GM23248 (cell line): ENCODE measurements around the gene CHRM1. TPM values are rescaled to one million over a fixed set of nuclear protein-coding genes. Genes with fewer than 3 reads are reported as not detected.

Source experiments
- DNase-seq: peaks from one replicate; pipeline ENCODE4 v3.0.0-alpha.2; 2015
- H2AFZ ChIP-seq: fragments of 200-600 bp; sonication (generic); 2 replicates; pipeline ENCODE4 v1.6.1; 2016; ENCODE audit warnings: antibody characterized with exemption
- H3F3A ChIP-seq: fragments of 200-600 bp; sonication (generic); 2 replicates; pipeline ENCODE4 v1.6.1; 2016; ENCODE audit warnings: mild to moderate bottlenecking, antibody characterized with exemption, mixed run types; ENCODE audit not compliant: insufficient read depth
- H3K27ac ChIP-seq: fragments of 200-600 bp; sonication (generic); 2 replicates; pipeline ENCODE4 v1.5.1; 2016; ENCODE audit warnings: mild to moderate bottlenecking
- H3K27me3 ChIP-seq: fragments of 200-600 bp; sonication (generic); replicated peaks from 2 replicates; pipeline ENCODE4 v1.6.1; 2016; ENCODE audit warnings: mild to moderate bottlenecking; ENCODE audit not compliant: insufficient read depth
- H3K36me3 ChIP-seq: fragments of 200-600 bp; sonication (generic); 2 replicates; pipeline ENCODE4 v1.6.1; 2016; ENCODE audit warnings: low read depth, mild to moderate bottlenecking
- H3K4me1 ChIP-seq: fragments of 200-600 bp; sonication (generic); 2 replicates; pipeline ENCODE4 v1.6.1; 2016; ENCODE audit warnings: mild to moderate bottlenecking; ENCODE audit not compliant: insufficient read depth
- H3K4me2 ChIP-seq: fragments of 200-600 bp; sonication (generic); one replicate; pipeline ENCODE4 v1.6.1; 2016; ENCODE audit warnings: mild to moderate bottlenecking; ENCODE audit not compliant: unreplicated experiment
- H3K4me3 ChIP-seq: fragments of 200-600 bp; sonication (generic); 2 replicates; pipeline ENCODE4 v1.5.1; 2016; ENCODE audit warnings: mild to moderate bottlenecking
- H3K79me2 ChIP-seq: fragments of 200-600 bp; sonication (generic); 2 replicates; pipeline ENCODE4 v1.6.1; 2016; ENCODE audit warnings: mild to moderate bottlenecking; ENCODE audit not compliant: insufficient read depth
- H3K9ac ChIP-seq: fragments of 200-600 bp; sonication (generic); 2 replicates; pipeline ENCODE4 v1.6.1; 2016; ENCODE audit warnings: mild to moderate bottlenecking
- H3K9me2 ChIP-seq: fragments of 200-600 bp; sonication (generic); 2 replicates; pipeline ENCODE4 v1.6.1; 2016; ENCODE audit warnings: mixed run types, mild to moderate bottlenecking, moderate library complexity; ENCODE audit not compliant: insufficient read depth
- H3K9me3 ChIP-seq: fragments of 200-600 bp; sonication (generic); one replicate; pipeline ENCODE4 v1.6.1; 2017; ENCODE audit warnings: low read depth
- H4K20me1 ChIP-seq: fragments of 200-600 bp; sonication (generic); 2 replicates; pipeline ENCODE4 v1.6.0; 2016; ENCODE audit not compliant: insufficient read depth
- EZH2 ChIP-seq: fragments of 200-600 bp; sonication (generic); IDR thresholded peaks from 2 replicates; pipeline ENCODE4 v1.6.1; 2018; ENCODE audit warnings: antibody characterized with exemption, mild to moderate bottlenecking; ENCODE audit not compliant: insufficient read depth, poor library complexity, severe bottlenecking
- EZH2phosphoT487 ChIP-seq: fragments of 200-600 bp; sonication (generic); IDR thresholded peaks from 2 replicates; pipeline ENCODE4 v1.6.1; 2018; ENCODE audit warnings: antibody characterized with exemption, moderate library complexity, mild to moderate bottlenecking, low read depth; ENCODE audit not compliant: insufficient read depth
- WGBS, 2 experiments: methylation state at CpG; one replicate each; pipeline ENCODE4 v1.1.6; 2015 to 2017; ENCODE audit warnings: low lambda C conversion rate in 2 of 2, low coverage in 1 of 2; ENCODE audit errors: missing lambda C conversion rate in 2 of 2; 5-methylcytosine and 5-hydroxymethylcytosine counted together
- in situ Hi-C: fragments of 300-500 bp; cut with MboI; formaldehyde crosslinking; loops from 2 replicates; pipeline ENCODE4 v1.15.0; 2020
- polyA plus RNA-seq: library from polyadenylated mRNA; unstranded; fragments of >200 nt; fragmentation: Nextera tagmentation; extraction: Ambion mirVana; gene quantifications from 2 replicates; pipeline ENCODE4 v1.2.1, GENCODE V29; 2016
- total RNA-seq: library from RNA; depleted of rRNA; stranded (reverse); fragments of >200 nt; shearing (Covaris generic); gene quantifications from 2 replicates; pipeline ENCODE4 v1.2.3, GENCODE V29; 2014

CHRM1 gene
- total and polyA plus RNA-seq, 2 experiments from 2014 or later, result not detected

DNA sequence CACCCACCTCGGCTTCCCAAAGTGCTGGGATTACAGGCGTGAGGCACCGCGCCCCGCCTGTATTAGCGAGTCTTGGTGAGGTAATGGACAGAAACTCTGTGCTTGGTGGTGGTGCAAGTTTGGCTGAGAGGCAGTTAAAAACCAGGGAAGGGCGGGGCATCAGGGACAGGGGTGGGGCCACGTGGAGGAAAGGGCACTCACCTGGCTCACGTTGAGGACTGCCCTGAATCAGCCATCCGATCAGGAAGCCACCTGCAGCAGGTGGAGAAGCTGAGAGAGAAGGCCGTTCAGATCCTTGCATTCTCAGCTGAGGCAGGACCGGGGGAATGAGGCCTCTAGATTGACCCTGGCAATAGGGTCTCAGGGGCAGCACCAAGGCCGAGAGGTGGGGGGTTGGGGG is 12.1 kb upstream of the CHRM1 start:
- Histone ChIP-seq H3K9ac (no peak overlapping the region), H3K27ac (no peak overlapping the region), H3K4me2 (no peak overlapping the region), H3K9me3 (no peaks in the 10 kb centered on the region), H3K36me3 (no peaks in the 10 kb centered on the region), H3K79me2 (no peaks in the 10 kb centered on the region), H3K27me3 (peaks cover 12% of the 10 kb centered on the region), H3K4me3 (no peak overlapping the region), H3F3A (no peaks in the 10 kb centered on the region), H2AFZ (no peak overlapping the region), H3K9me2 (no peaks in the 10 kb centered on the region), H4K20me1 (no peaks in the 10 kb centered on the region), H3K4me1 (no peaks in the 10 kb centered on the region)
- 61 to 73% methylated on average over 11 to 13 of the region's 13 CpGs for WGBS, 2 experiments
- in situ Hi-C loops, result no loop called here
- DNase-seq, result no peak
- TF ChIP-seq EZH2, result no peak
- no peak for TF ChIP-seq EZH2phosphoT487

DNA sequence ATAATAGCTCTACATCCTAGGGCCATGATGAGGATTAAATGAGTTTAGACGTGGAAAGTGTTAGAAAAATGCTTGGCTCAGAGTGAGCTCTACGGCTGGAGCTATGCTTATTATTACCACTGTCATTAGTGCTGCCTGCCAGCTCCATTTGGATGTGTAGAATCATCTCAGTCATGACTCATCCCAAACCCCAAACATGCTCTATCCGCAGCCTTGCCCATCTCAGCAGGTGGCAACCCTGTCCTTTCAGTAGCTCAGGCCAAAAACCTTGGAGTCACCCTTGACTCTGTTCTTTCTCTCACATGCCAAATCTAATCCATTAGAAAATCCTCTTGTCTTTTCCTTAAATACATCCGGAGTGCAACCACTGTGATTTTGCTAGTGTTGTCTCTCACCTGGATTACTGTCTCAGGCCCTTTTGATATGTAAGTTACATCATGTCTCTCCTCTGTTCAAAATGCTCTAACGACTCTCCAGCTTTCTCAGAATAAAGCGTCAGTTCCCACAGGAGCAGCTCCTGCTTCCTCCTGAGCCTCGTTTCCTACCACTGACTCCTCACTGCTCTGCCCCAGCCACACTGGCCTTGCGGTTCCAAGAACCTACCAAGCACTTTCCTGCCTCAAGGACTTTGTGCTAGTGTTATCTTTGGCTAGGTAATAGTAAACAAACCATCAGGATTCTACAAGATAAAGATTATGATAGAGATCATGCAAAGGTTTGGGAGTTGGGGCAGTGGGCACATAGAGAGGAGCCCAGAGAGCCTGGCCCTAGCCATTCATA is 10.5 kb upstream of the CHRM1 start:
- H4K20me1 ChIP-seq, result no peaks in the 10 kb centered on the region
- peak; percentile 56 for DNase-seq
- no peaks in the 10 kb centered on the region for H3K79me2 ChIP-seq
- no peaks in the 10 kb centered on the region for H3F3A ChIP-seq
- in situ Hi-C loops, result no loop called here
- no peaks in the 10 kb centered on the region for H3K9me2 ChIP-seq
- H3K4me3 ChIP-seq, result no peak overlapping the region
- no peak overlapping the region for H3K4me2 ChIP-seq
- H3K9me3 ChIP-seq, result no peaks in the 10 kb centered on the region
- TF ChIP-seq EZH2phosphoT487, result no peak
- TF ChIP-seq EZH2, result no peak
- H3K27me3 ChIP-seq, result peaks cover 12% of the 10 kb centered on the region
- H3K36me3 ChIP-seq, result no peaks in the 10 kb centered on the region
- H2AFZ ChIP-seq, result no peak overlapping the region
- no peaks in the 10 kb centered on the region for H3K4me1 ChIP-seq
- no peak overlapping the region for H3K27ac ChIP-seq
- WGBS, 2 experiments, result 39 to 42% methylated on average over 8 of the region's 8 CpGs
- H3K9ac ChIP-seq, result no peak overlapping the region

DNA sequence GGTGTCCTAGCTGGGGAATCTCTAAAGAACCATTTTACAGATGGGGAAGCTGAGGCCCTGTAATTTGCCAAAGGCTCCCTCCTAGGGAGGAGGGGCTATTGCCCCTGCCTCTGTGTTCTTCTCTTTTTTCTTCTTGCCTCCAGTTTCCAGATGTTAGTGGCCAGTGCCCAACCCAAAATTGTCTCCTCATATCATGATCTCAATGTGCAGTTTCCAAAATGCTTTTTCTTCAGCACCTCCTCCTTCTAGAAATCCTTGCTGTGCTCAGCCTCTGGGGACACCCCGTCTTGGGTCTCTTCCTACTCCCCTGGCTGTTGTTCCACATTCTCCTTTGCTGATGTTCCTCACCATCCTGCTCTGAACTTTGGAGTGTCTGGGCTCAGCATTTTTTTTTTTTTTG is 9.5 kb upstream of the CHRM1 start:
- H3K4me1 ChIP-seq, result no peaks in the 10 kb centered on the region
- H3K4me3 ChIP-seq, result no peak overlapping the region
- no peaks in the 10 kb centered on the region for H3K79me2 ChIP-seq
- no peak for DNase-seq
- no peaks in the 10 kb centered on the region for H3K9me2 ChIP-seq
- H2AFZ ChIP-seq, result no peak overlapping the region
- H3K36me3 ChIP-seq, result no peaks in the 10 kb centered on the region
- in situ Hi-C loops, result no loop called here
- peaks cover 12% of the 10 kb centered on the region for H3K27me3 ChIP-seq
- H3K4me2 ChIP-seq, result no peak overlapping the region
- no peaks in the 10 kb centered on the region for H3K9me3 ChIP-seq
- TF ChIP-seq EZH2phosphoT487 (no peak), EZH2 (no peak)
- no peaks in the 10 kb centered on the region for H3F3A ChIP-seq
- no peak overlapping the region for H3K9ac ChIP-seq
- no peaks in the 10 kb centered on the region for H4K20me1 ChIP-seq
- no peak overlapping the region for H3K27ac ChIP-seq
- 0 to 11% methylated on average over 1 of the region's 1 CpG for WGBS, 2 experiments

DNA sequence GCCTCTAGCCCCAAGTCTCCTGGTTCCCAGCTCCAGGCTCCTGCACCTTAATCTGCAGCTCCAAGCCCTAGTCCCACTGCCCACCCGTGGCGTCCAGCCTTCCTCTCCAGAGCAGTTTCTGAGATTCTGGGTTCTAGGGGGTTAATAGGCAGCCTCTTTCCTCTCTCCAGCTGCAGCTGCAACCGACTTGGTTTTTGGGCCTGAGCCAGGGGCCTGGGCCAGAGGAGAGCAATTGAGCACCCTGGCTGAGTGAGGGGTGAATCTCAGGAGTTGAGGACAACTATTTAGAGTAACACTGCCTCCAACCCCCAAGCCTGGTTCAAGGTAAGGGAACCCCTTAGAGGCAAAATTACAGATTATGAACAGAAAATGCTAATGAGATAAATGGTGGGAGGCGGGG is 9.0 kb upstream of the CHRM1 start:
- no peak for DNase-seq
- Histone ChIP-seq H3K9me3 (no peaks in the 10 kb centered on the region), H3F3A (no peaks in the 10 kb centered on the region), H3K79me2 (no peaks in the 10 kb centered on the region), H4K20me1 (no peaks in the 10 kb centered on the region), H2AFZ (no peak overlapping the region), H3K27ac (no peak overlapping the region), H3K4me1 (no peaks in the 10 kb centered on the region), H3K4me3 (no peak overlapping the region), H3K27me3 (peaks cover 12% of the 10 kb centered on the region), H3K4me2 (no peak overlapping the region), H3K9me2 (no peaks in the 10 kb centered on the region), H3K9ac (no peak overlapping the region), H3K36me3 (no peaks in the 10 kb centered on the region)
- 14 to 17% methylated on average over 4 of the region's 4 CpGs for WGBS, 2 experiments
- no peak for TF ChIP-seq EZH2
- TF ChIP-seq EZH2phosphoT487, result no peak
- in situ Hi-C loops, result no loop called here
